Esophagus muscularis mucosa (tissue), 4 donors: Measurements from ENCODE around the gene CMTM7.

Experiments
- CTCF ChIP-seq, 3 experiments: fragments of 200-600 bp in 2 of 3; fragments of 450-650 bp in 1 of 3; sonication (generic) in 2 of 3; IDR thresholded peaks; one replicate each; pipeline ENCODE4 v1.5.1; 2017 to 2019; ENCODE audit warnings: antibody characterized with exemption in 3 of 3, mild to moderate bottlenecking in 2 of 3, moderate library complexity in 1 of 3
- EP300 ChIP-seq: sonication (generic); formaldehyde crosslinking; IDR thresholded peaks from one replicate; pipeline ENCODE4 v1.6.1; 2017; ENCODE audit warnings: antibody characterized with exemption
- POLR2A ChIP-seq: fragments of 450-650 bp; IDR thresholded peaks from one replicate; pipeline ENCODE4 v1.6.1; 2017; ENCODE audit warnings: antibody characterized with exemption, moderate library complexity, mild to moderate bottlenecking, low read depth
- POLR2AphosphoS5 ChIP-seq, 2 donors: sonication (generic); formaldehyde crosslinking; IDR thresholded peaks; one replicate each; pipeline ENCODE4 v1.6.1; 2017; ENCODE audit warnings: antibody characterized with exemption in 2 of 2

- no peak for TF ChIP-seq POLR2AphosphoS5 (IDR thresholded peaks at IDR 0.05)
- no peak for TF ChIP-seq POLR2A
- no peak for TF ChIP-seq EP300
- no peak for TF ChIP-seq CTCF (IDR thresholded peaks at IDR 0.05)
These were observed 39.2 kb downstream of the CMTM7 start for GRCh38 chr3:32430900-32431299.
